ENCODE data around the gene ARVCF. TPM values are rescaled to one million over a fixed set of nuclear protein-coding genes. Genes with fewer than 3 reads are reported as not detected.

ARVCF gene
- polyA plus RNA-seq, 1 of the 3 experiments (the other 2 are of a cell fraction), result 27.4 TPM

DNA sequence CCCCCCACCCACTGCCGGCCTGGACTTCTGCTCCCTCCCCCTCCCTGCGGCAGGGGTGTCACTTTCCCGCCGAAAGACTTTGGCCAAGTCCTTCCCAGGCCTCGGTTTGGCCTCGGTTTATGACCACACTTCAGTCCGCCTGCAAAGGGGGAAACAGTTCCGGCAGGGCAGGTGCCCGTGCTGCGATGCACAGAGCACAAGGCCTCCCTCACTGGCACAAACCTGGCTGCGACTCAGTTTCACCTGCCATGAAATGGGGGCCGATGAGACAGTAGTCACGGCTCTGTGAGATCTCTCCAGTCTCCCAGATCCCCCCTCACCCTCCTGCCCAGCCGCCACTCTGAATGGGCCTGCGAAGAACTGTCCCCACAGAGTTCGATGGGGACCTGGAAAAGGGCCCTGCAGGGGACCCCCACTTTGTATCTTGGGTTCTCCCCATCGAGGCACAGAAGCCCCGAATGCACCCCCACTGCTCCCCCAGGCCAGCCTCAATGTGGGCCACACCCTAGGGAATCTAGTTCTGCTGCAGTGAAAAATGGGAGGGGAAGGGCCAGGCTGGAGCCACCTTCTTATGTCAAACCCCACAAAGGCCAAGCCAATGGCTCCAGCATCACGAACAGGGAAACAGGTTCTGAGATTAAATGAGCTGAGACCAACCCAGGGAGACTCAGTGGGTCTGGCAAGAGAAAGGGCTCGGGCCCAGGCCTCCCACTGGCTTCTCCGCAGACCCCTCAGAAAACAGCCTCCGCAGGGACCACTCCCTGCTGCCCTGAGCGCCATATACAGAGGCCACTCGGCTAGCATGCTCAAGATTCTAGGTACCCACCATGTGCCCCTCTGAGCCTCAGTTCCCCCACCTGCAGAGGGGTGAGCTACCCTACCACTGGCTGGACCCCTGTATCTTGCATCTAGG lies 29.0 kb downstream of the ARVCF start:
- Histone ChIP-seq H4K20me1 (ENCODE audit: insufficient read depth) (peaks cover 20% of the 10 kb centered on the region), H3K79me2 (ENCODE audit: insufficient read depth) (peaks cover 14% of the 10 kb centered on the region; the same call in 1 of the 2 replicates), H3K9ac (no peak overlapping the region), H3K27me3 (ENCODE audit: insufficient read depth) (no peaks in the 10 kb centered on the region), H3K27ac (ENCODE audit: low read depth in 2 of 2, low read length in 1 of 2) (no peak overlapping the region; a peak in 1 of 4 replicates), H3K9me3 (no peaks in the 10 kb centered on the region), H3K4me3 (ENCODE audit: low read depth in 2 of 2, low read length in 1 of 2) (no peak overlapping the region), H3K4me2 (no peak overlapping the region), H3K9me2 (no peaks in the 10 kb centered on the region), H3K36me3 (replicated peaks in 1 of 2; ENCODE audit: control insufficient read depth in 1 of 2, insufficient read depth in 2 of 2, low read length in 1 of 2) (no peaks in the 10 kb centered on the region), H2AFZ (ENCODE audit: low read depth) (no peak overlapping the region), H3F3A (replicated peaks; ENCODE audit: insufficient read depth) (no peaks in the 10 kb centered on the region), H3K4me1 (ENCODE audit: control insufficient read depth in 1 of 2, insufficient read depth in 2 of 2, low read depth in 1 of 2, low read length in 1 of 2) (peaks cover 17 to 77% of the 10 kb centered on the region in 2 experiments; a peak in 3 of 4 replicates)
- ChIA-PET CTCF (interaction anchor here (0.6 to 16.4 kb wide), 4 partner anchors 13 to 25 kb away, joined by 3 to 224 read pairs (median 4); no protein-coding TSS in a partner anchor), POLR2A (interaction anchor here (0.8 to 1.4 kb wide), 4 partner anchors 11 to 24 kb away, joined by 3 to 10 read pairs (median 4); no protein-coding TSS in a partner anchor)
- TF ChIP-seq EP300 (IDR thresholded peaks at IDR 0.05; ENCODE audit: borderline replicate concordance in 1 of 2, low read depth in 1 of 2, low read length in 1 of 2) (no peak), RAD21 (IDR thresholded peaks at IDR 0.05; ENCODE audit: low read length) (no peak), FOXM1 (IDR thresholded peaks at IDR 0.05; ENCODE audit: low read depth) (no peak), JUND (IDR thresholded peaks at IDR 0.05) (no peak), FOXJ3 (CRISPR knock-in tag; IDR thresholded peaks at IDR 0.05) (no peak), TCF12 (IDR thresholded peaks at IDR 0.05) (no peak), EZH2phosphoT487 (IDR thresholded peaks at IDR 0.05; ENCODE audit: borderline replicate concordance, low read depth) (no peak), SMC3 (IDR thresholded peaks at IDR 0.05; ENCODE audit: low read depth, low read length) (no peak), TEAD4 (IDR thresholded peaks at IDR 0.05; ENCODE audit: borderline replicate concordance, insufficient read depth) (no peak), GATA2 (CRISPR knock-in tag; IDR thresholded peaks at IDR 0.05) (no peak)
- TF ChIP-seq, protein P1, sequence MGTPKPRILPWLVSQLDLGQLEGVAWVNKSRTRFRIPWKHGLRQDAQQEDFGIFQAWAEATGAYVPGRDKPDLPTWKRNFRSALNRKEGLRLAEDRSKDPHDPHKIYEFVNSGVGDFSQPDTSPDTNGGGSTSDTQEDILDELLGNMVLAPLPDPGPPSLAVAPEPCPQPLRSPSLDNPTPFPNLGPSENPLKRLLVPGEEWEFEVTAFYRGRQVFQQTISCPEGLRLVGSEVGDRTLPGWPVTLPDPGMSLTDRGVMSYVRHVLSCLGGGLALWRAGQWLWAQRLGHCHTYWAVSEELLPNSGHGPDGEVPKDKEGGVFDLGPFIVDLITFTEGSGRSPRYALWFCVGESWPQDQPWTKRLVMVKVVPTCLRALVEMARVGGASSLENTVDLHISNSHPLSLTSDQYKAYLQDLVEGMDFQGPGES (IDR thresholded peaks at IDR 0.05; ENCODE audit: low read depth, low read length), result no peak
- TF ChIP-seq, protein P2, sequence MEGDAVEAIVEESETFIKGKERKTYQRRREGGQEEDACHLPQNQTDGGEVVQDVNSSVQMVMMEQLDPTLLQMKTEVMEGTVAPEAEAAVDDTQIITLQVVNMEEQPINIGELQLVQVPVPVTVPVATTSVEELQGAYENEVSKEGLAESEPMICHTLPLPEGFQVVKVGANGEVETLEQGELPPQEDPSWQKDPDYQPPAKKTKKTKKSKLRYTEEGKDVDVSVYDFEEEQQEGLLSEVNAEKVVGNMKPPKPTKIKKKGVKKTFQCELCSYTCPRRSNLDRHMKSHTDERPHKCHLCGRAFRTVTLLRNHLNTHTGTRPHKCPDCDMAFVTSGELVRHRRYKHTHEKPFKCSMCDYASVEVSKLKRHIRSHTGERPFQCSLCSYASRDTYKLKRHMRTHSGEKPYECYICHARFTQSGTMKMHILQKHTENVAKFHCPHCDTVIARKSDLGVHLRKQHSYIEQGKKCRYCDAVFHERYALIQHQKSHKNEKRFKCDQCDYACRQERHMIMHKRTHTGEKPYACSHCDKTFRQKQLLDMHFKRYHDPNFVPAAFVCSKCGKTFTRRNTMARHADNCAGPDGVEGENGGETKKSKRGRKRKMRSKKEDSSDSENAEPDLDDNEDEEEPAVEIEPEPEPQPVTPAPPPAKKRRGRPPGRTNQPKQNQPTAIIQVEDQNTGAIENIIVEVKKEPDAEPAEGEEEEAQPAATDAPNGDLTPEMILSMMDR (IDR thresholded peaks at IDR 0.05), result no peak
- TF ChIP-seq, protein P3, sequence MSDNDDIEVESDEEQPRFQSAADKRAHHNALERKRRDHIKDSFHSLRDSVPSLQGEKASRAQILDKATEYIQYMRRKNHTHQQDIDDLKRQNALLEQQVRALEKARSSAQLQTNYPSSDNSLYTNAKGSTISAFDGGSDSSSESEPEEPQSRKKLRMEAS (IDR thresholded peaks at IDR 0.05; ENCODE audit: low read depth), result no peak
- no peak for DNase-seq
- WGBS (ENCODE audit: low lambda C conversion rate), result 84% methylated on average over 11 of the region's 24 CpGs

Data from SK-N-SH (cell line).